ENCODE data around the gene LRMDA.

Gene LRMDA

GRCh38 chr10:75801661-75802060 is 370.2 kb downstream of the LRMDA start:
- DNase-seq: no peak

GRCh38 chr10:75803121-75803520 is 371.7 kb downstream of the LRMDA start:
- no peak for DNase-seq

- no peak for DNase-seq
Measured at GRCh38 chr10:75803816-75804552, 372.6 kb downstream of the LRMDA start.

- DNase-seq: no peak
Measured at GRCh38 chr10:75806186-75806585, 374.8 kb downstream of the LRMDA start.

GRCh38 chr10:75807456-75807855 is 376.0 kb downstream of the LRMDA start:
- DNase-seq: no peak

GRCh38 chr10:75809003-75809402 is 377.6 kb downstream of the LRMDA start:
- DNase-seq: no peak

- no peak for DNase-seq
Measured at GRCh38 chr10:75814014-75814413, 382.6 kb downstream of the LRMDA start.

GRCh38 chr10:75815066-75815465 is 383.6 kb downstream of the LRMDA start:
- no peak for DNase-seq

GRCh38 chr10:75817198-75817597 is 385.8 kb downstream of the LRMDA start:
- no peak for DNase-seq

GRCh38 chr10:75818552-75818951 is 387.1 kb downstream of the LRMDA start:
- no peak for DNase-seq

GRCh38 chr10:75825235-75825634 is 393.8 kb downstream of the LRMDA start:
- no peak for DNase-seq

GRCh38 chr10:75825661-75826060 is 394.2 kb downstream of the LRMDA start:
- DNase-seq: no peak

GRCh38 chr10:75826846-75827245 is 395.4 kb downstream of the LRMDA start:
- no peak for DNase-seq

GRCh38 chr10:75827587-75828021 is 396.2 kb downstream of the LRMDA start:
- no peak for DNase-seq

- DNase-seq: no peak
Measured at GRCh38 chr10:75828413-75828812, 397.0 kb downstream of the LRMDA start.

- no peak for DNase-seq
Measured at GRCh38 chr10:75836064-75836463, 404.6 kb downstream of the LRMDA start.

- DNase-seq: no peak
Measured at GRCh38 chr10:75838486-75838885, 407.1 kb downstream of the LRMDA start.

GRCh38 chr10:75839020-75839419 is 407.6 kb downstream of the LRMDA start:
- DNase-seq: no peak

GRCh38 chr10:75841266-75841665 is 409.8 kb downstream of the LRMDA start:
- no peak for DNase-seq

- no peak for DNase-seq
Measured at GRCh38 chr10:75845176-75845947, 413.9 kb downstream of the LRMDA start.

GRCh38 chr10:75847477-75847876 is 416.1 kb downstream of the LRMDA start:
- no peak for DNase-seq

- no peak for DNase-seq
Measured at GRCh38 chr10:75851580-75852345, 420.3 kb downstream of the LRMDA start.

GRCh38 chr10:75852851-75853484 is 421.5 kb downstream of the LRMDA start:
- DNase-seq: no peak

Data from activated CD4-positive, CD25-positive, alpha-beta regulatory T cell treated with anti-CD3 and anti-CD28 coated beads, Interleukin-2, amount 50 U/mL, for 72 hours (primary cell).